HL-60 (cell line): ENCODE data around the gene ABHD2.

Experiments
- DNase-seq, 2 experiments: peaks; one replicate each; pipeline ENCODE4 v3.0.0-alpha.2; 2010 to 2020; ENCODE audit warnings: low read depth in 1 of 2, low spot score in 1 of 2
- H3K27ac ChIP-seq: fragments of 250-450 bp; sonication (Bioruptor Pico); replicated peaks from 2 replicates; pipeline ENCODE4 v1.5.1; 2020; ENCODE audit warnings: mild to moderate bottlenecking, moderate library complexity
- H3K27me3 ChIP-seq: fragments of 250-450 bp; sonication (Bioruptor Pico); 2 replicates; pipeline ENCODE4 v1.5.1; 2021; ENCODE audit warnings: mild to moderate bottlenecking, moderate library complexity; ENCODE audit not compliant: insufficient read depth, poor library complexity, severe bottlenecking
- H3K4me3 ChIP-seq: replicated peaks from 2 replicates; pipeline ENCODE4 v1.5.1; 2011; ENCODE audit warnings: mild to moderate bottlenecking, control low read depth, low read length; ENCODE audit not compliant: insufficient read depth
- GABPA ChIP-seq: IDR thresholded peaks from 2 replicates; pipeline ENCODE4 v1.6.1; 2012; ENCODE audit warnings: low read depth
- POLR2AphosphoS5 ChIP-seq: IDR thresholded peaks from 2 replicates; pipeline ENCODE4 v1.6.1; 2012; ENCODE audit warnings: low read depth
- SPI1 ChIP-seq: IDR thresholded peaks from 2 replicates; pipeline ENCODE4 v1.6.1; 2012; ENCODE audit warnings: low read depth, mild to moderate bottlenecking, borderline replicate concordance
- TF ChIP-seq, protein P1 (sequence below): IDR thresholded peaks from one replicate; pipeline ENCODE4 v1.5.1; 2011; ENCODE audit warnings: low read length, control low read depth, inconsistent platforms; ENCODE audit not compliant: insufficient read depth
- TF ChIP-seq, protein P2 (sequence below): IDR thresholded peaks from 2 replicates; pipeline ENCODE4 v1.6.1; 2012; ENCODE audit warnings: low read depth; ENCODE audit not compliant: insufficient replicate concordance

The ABHD2 gene

DNA sequence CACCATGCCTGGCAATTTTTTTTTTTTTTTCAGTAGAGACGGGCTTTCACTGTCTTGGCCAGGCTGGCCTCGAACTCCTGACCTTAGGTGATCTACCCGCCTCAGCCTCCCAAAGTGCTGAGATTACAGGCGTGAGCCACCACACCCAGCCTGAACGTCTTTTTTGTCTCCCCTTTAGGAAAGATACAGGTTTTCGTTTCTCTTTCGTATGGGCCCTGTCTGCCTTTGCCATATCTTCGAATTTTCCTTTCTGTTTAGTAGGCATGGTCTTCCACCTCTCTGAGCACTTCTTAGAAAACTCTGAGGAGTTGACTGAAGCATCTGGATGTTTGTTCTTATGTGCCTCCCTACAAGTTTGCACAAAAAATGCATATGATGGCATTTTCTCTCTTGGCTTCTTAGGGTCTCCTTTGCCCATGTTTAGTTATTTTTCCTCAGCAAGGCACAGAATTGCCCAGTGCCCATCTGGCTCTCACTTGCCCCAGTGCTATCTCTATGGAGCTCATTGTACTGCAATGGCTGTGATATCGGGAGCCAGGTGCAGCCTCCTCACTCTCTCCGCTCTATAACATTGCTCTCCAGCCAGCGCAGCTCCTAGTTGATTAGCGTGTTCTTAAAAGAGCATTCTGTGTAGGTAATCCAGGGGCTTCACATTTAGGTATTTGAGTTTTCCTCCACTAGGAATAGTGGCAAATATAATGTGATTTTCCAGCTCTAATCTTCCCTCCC lies 48.0 kb downstream of the ABHD2 start:
- H3K27me3 ChIP-seq: no peaks in the 10 kb centered on the region
- no peak for DNase-seq
- no peak for TF ChIP-seq GABPA
- TF ChIP-seq SPI1: no peak
- TF ChIP-seq, protein P1, sequence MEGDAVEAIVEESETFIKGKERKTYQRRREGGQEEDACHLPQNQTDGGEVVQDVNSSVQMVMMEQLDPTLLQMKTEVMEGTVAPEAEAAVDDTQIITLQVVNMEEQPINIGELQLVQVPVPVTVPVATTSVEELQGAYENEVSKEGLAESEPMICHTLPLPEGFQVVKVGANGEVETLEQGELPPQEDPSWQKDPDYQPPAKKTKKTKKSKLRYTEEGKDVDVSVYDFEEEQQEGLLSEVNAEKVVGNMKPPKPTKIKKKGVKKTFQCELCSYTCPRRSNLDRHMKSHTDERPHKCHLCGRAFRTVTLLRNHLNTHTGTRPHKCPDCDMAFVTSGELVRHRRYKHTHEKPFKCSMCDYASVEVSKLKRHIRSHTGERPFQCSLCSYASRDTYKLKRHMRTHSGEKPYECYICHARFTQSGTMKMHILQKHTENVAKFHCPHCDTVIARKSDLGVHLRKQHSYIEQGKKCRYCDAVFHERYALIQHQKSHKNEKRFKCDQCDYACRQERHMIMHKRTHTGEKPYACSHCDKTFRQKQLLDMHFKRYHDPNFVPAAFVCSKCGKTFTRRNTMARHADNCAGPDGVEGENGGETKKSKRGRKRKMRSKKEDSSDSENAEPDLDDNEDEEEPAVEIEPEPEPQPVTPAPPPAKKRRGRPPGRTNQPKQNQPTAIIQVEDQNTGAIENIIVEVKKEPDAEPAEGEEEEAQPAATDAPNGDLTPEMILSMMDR: no peak
- no peak for TF ChIP-seq POLR2AphosphoS5
- TF ChIP-seq, protein P2, sequence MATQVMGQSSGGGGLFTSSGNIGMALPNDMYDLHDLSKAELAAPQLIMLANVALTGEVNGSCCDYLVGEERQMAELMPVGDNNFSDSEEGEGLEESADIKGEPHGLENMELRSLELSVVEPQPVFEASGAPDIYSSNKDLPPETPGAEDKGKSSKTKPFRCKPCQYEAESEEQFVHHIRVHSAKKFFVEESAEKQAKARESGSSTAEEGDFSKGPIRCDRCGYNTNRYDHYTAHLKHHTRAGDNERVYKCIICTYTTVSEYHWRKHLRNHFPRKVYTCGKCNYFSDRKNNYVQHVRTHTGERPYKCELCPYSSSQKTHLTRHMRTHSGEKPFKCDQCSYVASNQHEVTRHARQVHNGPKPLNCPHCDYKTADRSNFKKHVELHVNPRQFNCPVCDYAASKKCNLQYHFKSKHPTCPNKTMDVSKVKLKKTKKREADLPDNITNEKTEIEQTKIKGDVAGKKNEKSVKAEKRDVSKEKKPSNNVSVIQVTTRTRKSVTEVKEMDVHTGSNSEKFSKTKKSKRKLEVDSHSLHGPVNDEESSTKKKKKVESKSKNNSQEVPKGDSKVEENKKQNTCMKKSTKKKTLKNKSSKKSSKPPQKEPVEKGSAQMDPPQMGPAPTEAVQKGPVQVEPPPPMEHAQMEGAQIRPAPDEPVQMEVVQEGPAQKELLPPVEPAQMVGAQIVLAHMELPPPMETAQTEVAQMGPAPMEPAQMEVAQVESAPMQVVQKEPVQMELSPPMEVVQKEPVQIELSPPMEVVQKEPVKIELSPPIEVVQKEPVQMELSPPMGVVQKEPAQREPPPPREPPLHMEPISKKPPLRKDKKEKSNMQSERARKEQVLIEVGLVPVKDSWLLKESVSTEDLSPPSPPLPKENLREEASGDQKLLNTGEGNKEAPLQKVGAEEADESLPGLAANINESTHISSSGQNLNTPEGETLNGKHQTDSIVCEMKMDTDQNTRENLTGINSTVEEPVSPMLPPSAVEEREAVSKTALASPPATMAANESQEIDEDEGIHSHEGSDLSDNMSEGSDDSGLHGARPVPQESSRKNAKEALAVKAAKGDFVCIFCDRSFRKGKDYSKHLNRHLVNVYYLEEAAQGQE: no peak
- no peak overlapping the region for H3K4me3 ChIP-seq
- peak overlapping the region; percentile 57 for H3K27ac ChIP-seq

GRCh38 chr15:89136818-89137772 lies 48.8 kb downstream of the ABHD2 start:
- Histone ChIP-seq H3K27ac (no peak overlapping the region), H3K27me3 (no peaks in the 10 kb centered on the region), H3K4me3 (no peak overlapping the region)
- no peak for DNase-seq
- no peak for TF ChIP-seq POLR2AphosphoS5
- TF ChIP-seq, protein P1: no peak
- TF ChIP-seq SPI1: no peak
- TF ChIP-seq, protein P2: no peak
- no peak for TF ChIP-seq GABPA

DNA sequence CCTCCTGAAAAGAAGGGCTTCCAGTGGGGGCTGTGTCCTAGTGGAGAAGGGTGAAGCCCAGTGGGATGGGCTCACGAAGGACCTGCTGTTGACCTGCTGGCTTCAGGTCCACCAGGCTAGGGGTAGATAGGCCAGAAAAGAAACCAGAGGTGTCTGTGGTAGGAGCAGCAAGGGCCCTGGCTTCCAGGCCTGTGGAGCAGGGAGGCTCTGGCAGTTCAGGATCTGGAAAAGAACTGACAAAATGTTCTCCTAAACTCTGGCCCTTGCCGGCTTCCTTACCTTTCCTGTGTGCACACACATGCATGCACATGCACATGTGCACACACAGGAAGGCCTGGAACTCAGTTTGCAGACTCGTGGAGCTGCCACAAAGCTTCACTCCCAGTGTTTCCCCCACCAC lies 49.7 kb downstream of the ABHD2 start:
- H3K4me3 ChIP-seq: no peak overlapping the region
- H3K27ac ChIP-seq: peak overlapping the region; percentile 22; the same call in 1 of the 2 replicates
- H3K27me3 ChIP-seq: no peaks in the 10 kb centered on the region
- TF ChIP-seq, protein P1: no peak
- no peak for TF ChIP-seq GABPA
- no peak for TF ChIP-seq SPI1
- TF ChIP-seq, protein P2: no peak
- TF ChIP-seq POLR2AphosphoS5: no peak
- DNase-seq: no peak
